Panc1 (cell line): ENCODE data around the gene C4orf51.

Experiments
- CTCF ChIP-seq: fragments of 450-650 bp; IDR thresholded peaks from 2 replicates; pipeline ENCODE4 v1.5.1; 2017; ENCODE audit warnings: mild to moderate bottlenecking
- POLR2AphosphoS5 ChIP-seq: IDR thresholded peaks from 2 replicates; pipeline ENCODE4 v1.6.1; 2012; ENCODE audit warnings: mild to moderate bottlenecking, low read depth, low read length, moderate library complexity
- REST ChIP-seq, 2 experiments: IDR thresholded peaks; 2 replicates each; pipeline ENCODE4 v1.6.1; 2011 to 2012; ENCODE audit warnings: low read depth in 2 of 2, control low read depth in 1 of 2, low read length in 1 of 2, mild to moderate bottlenecking in 1 of 2, moderate library complexity in 1 of 2; ENCODE audit not compliant: insufficient read depth in 1 of 2

GRCh38 chr4:145739845-145740244, 59.9 kb downstream of the C4orf51 start:
- TF ChIP-seq CTCF (no peak), POLR2AphosphoS5 (no peak), REST (IDR thresholded peaks at IDR 0.05; ENCODE audit: insufficient read depth in 1 of 2, low read depth in 2 of 2, low read length in 1 of 2) (no peak)
